WERI-Rb-1 (cell line): ENCODE data around the gene CNTN5.

Experiments used
- DNase-seq: peaks from one replicate; pipeline ENCODE4 v3.0.0-alpha.2; 2020
- H3K27ac ChIP-seq: fragments of 250-450 bp; sonication (Bioruptor Pico); 2 replicates; pipeline ENCODE4 v1.5.1; 2020; ENCODE audit warnings: mild to moderate bottlenecking, moderate library complexity
- H3K27me3 ChIP-seq: fragments of 250-450 bp; sonication (Bioruptor Pico); 2 replicates; pipeline ENCODE4 v1.5.1; 2021; ENCODE audit warnings: mild to moderate bottlenecking, low read depth, moderate library complexity; ENCODE audit not compliant: insufficient read depth, severe bottlenecking
- H3K36me3 ChIP-seq: fragments of 250-450 bp; sonication (Bioruptor Pico); 2 replicates; pipeline ENCODE4 v1.5.1; 2020; ENCODE audit warnings: mild to moderate bottlenecking, moderate library complexity
- H3K4me3 ChIP-seq: 2 replicates; pipeline ENCODE4 v1.5.1; 2011; ENCODE audit warnings: low read depth, mild to moderate bottlenecking, control low read depth, low read length
- H3K9me3 ChIP-seq: fragments of 250-450 bp; sonication (Bioruptor Pico); 2 replicates; pipeline ENCODE4 v1.5.1; 2021; ENCODE audit warnings: mild to moderate bottlenecking, moderate library complexity; ENCODE audit not compliant: severe bottlenecking
- CTCF ChIP-seq: IDR thresholded peaks from 2 replicates; pipeline ENCODE4 v1.5.1; 2011; ENCODE audit warnings: low read depth, mild to moderate bottlenecking, control low read depth, inconsistent platforms, low read length

The CNTN5 gene

GRCh38 chr11:99686838-99687237, 666.1 kb downstream of the CNTN5 start:
- Histone ChIP-seq H3K4me3 (no peak overlapping the region), H3K27ac (no peak overlapping the region), H3K9me3 (no peaks in the 10 kb centered on the region), H3K27me3 (no peaks in the 10 kb centered on the region), H3K36me3 (no peaks in the 10 kb centered on the region)
- no peak for DNase-seq
- no peak for TF ChIP-seq CTCF

GRCh38 chr11:99687320-99687719, 666.6 kb downstream of the CNTN5 start:
- no peaks in the 10 kb centered on the region for H3K27me3 ChIP-seq
- H3K36me3 ChIP-seq = no peaks in the 10 kb centered on the region
- DNase-seq = no peak
- no peak overlapping the region for H3K4me3 ChIP-seq
- H3K27ac ChIP-seq = no peak overlapping the region
- TF ChIP-seq CTCF = no peak
- no peaks in the 10 kb centered on the region for H3K9me3 ChIP-seq

GRCh38 chr11:99693941-99694492, 673.3 kb downstream of the CNTN5 start:
- Histone ChIP-seq H3K4me3 (no peak overlapping the region), H3K27me3 (no peaks in the 10 kb centered on the region), H3K36me3 (no peaks in the 10 kb centered on the region), H3K9me3 (no peaks in the 10 kb centered on the region), H3K27ac (no peak overlapping the region)
- no peak for TF ChIP-seq CTCF
- no peak for DNase-seq

GRCh38 chr11:99695106-99695505, 674.4 kb downstream of the CNTN5 start:
- no peak overlapping the region for H3K4me3 ChIP-seq
- no peaks in the 10 kb centered on the region for H3K36me3 ChIP-seq
- no peak overlapping the region for H3K27ac ChIP-seq
- no peaks in the 10 kb centered on the region for H3K9me3 ChIP-seq
- no peak for DNase-seq
- no peak for TF ChIP-seq CTCF
- H3K27me3 ChIP-seq = no peaks in the 10 kb centered on the region

GRCh38 chr11:99706848-99707247, 686.1 kb downstream of the CNTN5 start:
- TF ChIP-seq CTCF = no peak
- DNase-seq = no peak

More at GRCh38 chr11:99706848-99707247, 686.1 kb downstream of the CNTN5 start:
- no peaks in the 10 kb centered on the region for H3K36me3 ChIP-seq
- no peak overlapping the region for H3K27ac ChIP-seq
- no peaks in the 10 kb centered on the region for H3K27me3 ChIP-seq
- no peak overlapping the region for H3K4me3 ChIP-seq
- no peaks in the 10 kb centered on the region for H3K9me3 ChIP-seq
